Ovary (tissue), 9 donors: ENCODE measurements around the gene CDK6. TPM values are rescaled to one million over a fixed set of nuclear protein-coding genes. Genes with fewer than 3 reads are reported as not detected.

Experiments used
- DNase-seq, 5 donors: peaks; one replicate each; pipeline ENCODE4 v3.0.0-alpha.2; 2019 to 2020
- H3K27ac ChIP-seq, 2 donors: fragments of 200-600 bp; one replicate each; pipeline versions ENCODE4 v1.5.1 to v1.8.0; 2019 to 2022
- H3K27me3 ChIP-seq: fragments of 200-600 bp; one replicate; pipeline ENCODE4 v1.8.0; 2022
- H3K36me3 ChIP-seq: fragments of 200-600 bp; sonication (generic); one replicate; pipeline ENCODE4 v1.5.1; 2019
- H3K4me1 ChIP-seq: one replicate; pipeline ENCODE4 v1.8.1; 2013; ENCODE audit warnings: mild to moderate bottlenecking, moderate library complexity; ENCODE audit not compliant: insufficient read depth
- H3K4me3 ChIP-seq: fragments of 200-600 bp; sonication (generic); one replicate; pipeline ENCODE4 v1.5.1; 2017
- H3K9me3 ChIP-seq, 2 donors: fragments of 200-600 bp in 1 of 2; sonication (generic) in 1 of 2; one replicate each; pipeline versions ENCODE4 v1.5.1 to v1.8.1; 2013 to 2019; ENCODE audit warnings: mild to moderate bottlenecking in 1 of 2, moderate library complexity in 1 of 2
- CTCF ChIP-seq, 3 donors: fragments of 450-650 bp in 2 of 3; fragments of 200-600 bp in 1 of 3; IDR thresholded peaks; one replicate each; pipeline versions ENCODE4 v1.5.1 to v1.8.0; 2016 to 2022; ENCODE audit warnings: antibody characterized with exemption in 3 of 3, mild to moderate bottlenecking in 1 of 3
- EP300 ChIP-seq: sonication (generic); formaldehyde crosslinking; IDR thresholded peaks from one replicate; pipeline ENCODE4 v1.6.1; 2017; ENCODE audit warnings: antibody characterized with exemption
- POLR2A ChIP-seq: fragments of 450-650 bp; IDR thresholded peaks from one replicate; pipeline ENCODE4 v1.6.1; 2017; ENCODE audit warnings: antibody characterized with exemption, mild to moderate bottlenecking, moderate library complexity
- WGBS, 3 donors: extraction: QIAGEN DNeasy Blood & Tissue Kit in 1 of 3; methylation state at CpG; one replicate each; pipeline versions ENCODE4 v1.1.5 to v1.1.7; 2013 to 2017; 5-methylcytosine and 5-hydroxymethylcytosine counted together
- intact Hi-C, 4 donors: fragments of 100-400 bp; cut with DNase I; formaldehyde crosslinking; loops; one replicate each; pipeline versions ENCODE4 v1.11.0 to v1.15.1; 2022 to 2023
- polyA plus RNA-seq, 2 donors: library from polyadenylated mRNA; stranded (reverse); fragments of 200-250 nt in 1 of 2; fragments of 350-450 nt in 1 of 2; fragmentation: Illumina TruSeq in 1 of 2; extraction: RNeasy Lipid Tissue Mini Kit (QIAGEN cat#74804) in 1 of 2; gene quantifications; one replicate each; pipeline ENCODE4 v1.2.3, GENCODE V29; 2013 to 2014
- small RNA-seq: library from RNA; depleted of rRNA; stranded (forward); fragments of <200 nt; gene quantifications from one replicate; pipeline ENCODE3, GENCODE V24; 2016
- total RNA-seq, 7 donors: library from RNA; depleted of rRNA in 2 of 7; stranded (reverse); fragments of >200 nt in 2 of 7; fragmentation: NEBNext Ultra II Directional in 3 of 7; extraction: Animal tissue kit (Norgen Biotek cat#: 25700) in 3 of 7; gene quantifications; one replicate each; pipeline versions ENCODE4 v1.1.0 to v1.2.4, GENCODE V29; 2016 to 2023
- donor health status: DM: no; HTN: no; CAD: no; lungs with moderate emphysema.
- donor health status: DM: no; HTN: no; CAD: no.
- donor health status: Bipolar disorder and iron deficiency.
- donor health status: DM: yes; HTN: yes; CAD: no.
- donor health status: DM: no; HTN: no; CAD: no.
- donor health status: DM: yes; HTN: yes; CAD: no.

CDK6 gene
- total and polyA plus RNA-seq, 9 donors = 1.8 to 20.4 (median 11.2) TPM

DNA sequence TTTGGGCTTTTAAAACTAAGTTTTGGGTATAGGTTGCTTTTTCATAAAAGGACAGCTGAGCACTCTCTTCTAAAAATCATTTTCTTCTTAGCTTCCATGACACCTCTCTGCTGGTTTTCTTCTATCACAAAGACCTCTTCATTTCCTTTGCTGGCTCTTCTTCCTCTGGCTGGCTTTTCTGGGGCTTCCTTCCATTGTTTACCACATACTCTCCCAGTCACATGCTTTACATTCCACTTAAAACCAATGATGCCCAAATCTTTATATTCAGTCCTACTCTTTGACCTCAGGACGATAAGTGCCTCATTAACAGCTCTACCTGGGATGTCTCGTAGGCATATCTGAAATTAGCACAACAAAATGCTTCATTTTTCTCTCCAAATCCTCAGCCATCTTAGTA, 273.0 kb downstream of the CDK6 start:
- Histone ChIP-seq H3K4me3 (no peak overlapping the region), H3K27ac (no peak overlapping the region), H3K9me3 (no peaks in the 10 kb centered on the region), H3K27me3 (no peaks in the 10 kb centered on the region), H3K4me1 (no peaks in the 10 kb centered on the region), H3K36me3 (no peaks in the 10 kb centered on the region)
- intact Hi-C loops = no loop called here
- no peak for DNase-seq
- 60 to 74% (median 71%) methylated on average over 2 of the region's 2 CpGs for WGBS, 3 donors
- TF ChIP-seq EP300 = no peak
- no peak for TF ChIP-seq POLR2A
- TF ChIP-seq CTCF (IDR thresholded peaks at IDR 0.05) = no peak

- Histone ChIP-seq H3K36me3 (no peaks in the 10 kb centered on the region), H3K27me3 (no peaks in the 10 kb centered on the region), H3K27ac (no peak overlapping the region), H3K4me3 (no peak overlapping the region), H3K4me1 (no peaks in the 10 kb centered on the region), H3K9me3 (no peaks in the 10 kb centered on the region)
- no peak for DNase-seq
- intact Hi-C loops = no loop called here
- TF ChIP-seq EP300 (no peak), POLR2A (no peak), CTCF (IDR thresholded peaks at IDR 0.05) (no peak)
Observed at GRCh38 chr7:92560602-92561001, 275.8 kb downstream of the CDK6 start.

- no peak overlapping the region for H3K4me3 ChIP-seq
- no peaks in the 10 kb centered on the region for H3K27me3 ChIP-seq
- 80 to 84% (median 81%) methylated on average over 7 of the region's 7 CpGs for WGBS, 3 donors
- DNase-seq = no peak
- TF ChIP-seq POLR2A = no peak
- no peak for TF ChIP-seq CTCF (IDR thresholded peaks at IDR 0.05)
- no peak for TF ChIP-seq EP300
- no peaks in the 10 kb centered on the region for H3K36me3 ChIP-seq
- no peaks in the 10 kb centered on the region for H3K9me3 ChIP-seq
- intact Hi-C loops = no loop called here
- no peak overlapping the region for H3K27ac ChIP-seq
- no peaks in the 10 kb centered on the region for H3K4me1 ChIP-seq
Observed at GRCh38 chr7:92557808-92558362, 278.5 kb downstream of the CDK6 start.

DNA sequence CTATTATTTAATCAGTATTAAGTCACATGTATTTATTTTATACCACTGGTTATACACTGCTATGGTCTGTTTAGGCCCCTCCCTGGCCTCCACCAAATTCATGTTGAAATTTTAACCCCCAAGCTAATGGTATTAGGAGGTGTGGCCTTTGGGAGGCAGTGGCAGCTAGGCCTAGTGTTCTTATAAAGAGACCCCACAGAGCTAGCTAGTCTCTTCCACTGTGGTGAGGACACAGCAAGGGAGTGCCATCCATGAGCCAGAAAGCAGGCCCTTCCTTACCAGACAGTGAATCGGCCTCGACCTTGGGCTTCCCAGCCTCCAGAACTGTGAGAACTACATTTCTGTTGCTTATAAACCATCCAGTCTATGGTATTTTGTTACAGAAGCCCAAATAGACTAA, 279.1 kb downstream of the CDK6 start:
- no peaks in the 10 kb centered on the region for H3K27me3 ChIP-seq
- intact Hi-C loops = no loop called here
- H3K27ac ChIP-seq = no peak overlapping the region
- no peaks in the 10 kb centered on the region for H3K9me3 ChIP-seq
- 75 to 93% (median 84%) methylated on average over 2 of the region's 2 CpGs for WGBS, 3 donors
- DNase-seq = no peak
- no peak overlapping the region for H3K4me3 ChIP-seq
- no peak for TF ChIP-seq EP300
- TF ChIP-seq CTCF (IDR thresholded peaks at IDR 0.05) = no peak
- TF ChIP-seq POLR2A = no peak
- no peaks in the 10 kb centered on the region for H3K4me1 ChIP-seq
- no peaks in the 10 kb centered on the region for H3K36me3 ChIP-seq

Small RNA genes lying within 50 kb of the gene (small RNA-seq; reads per million reads assigned to genes)
- not detected for gene RNU6-10P

Other genes with a start within 250 kb of the CDK6 start
- gene FAM133B, start 246.2 kb downstream of the CDK6 start, total RNA-seq = 10 to 100 TPM; 18.8 to 28.1 (median 23.5) TPM
- gene FAM133B, start 246.2 kb downstream of the CDK6 start, polyA plus RNA-seq = 10 to 100 TPM; 17.3 to 21.2 TPM